ENCODE measurements around the gene PDLIM5.
"Not testable (repeated sequence)": the region's sequence is repeated elsewhere in the genome, so short reads cannot be mapped to it uniquely, and the experiment has no call there.

Gene PDLIM5

DNA sequence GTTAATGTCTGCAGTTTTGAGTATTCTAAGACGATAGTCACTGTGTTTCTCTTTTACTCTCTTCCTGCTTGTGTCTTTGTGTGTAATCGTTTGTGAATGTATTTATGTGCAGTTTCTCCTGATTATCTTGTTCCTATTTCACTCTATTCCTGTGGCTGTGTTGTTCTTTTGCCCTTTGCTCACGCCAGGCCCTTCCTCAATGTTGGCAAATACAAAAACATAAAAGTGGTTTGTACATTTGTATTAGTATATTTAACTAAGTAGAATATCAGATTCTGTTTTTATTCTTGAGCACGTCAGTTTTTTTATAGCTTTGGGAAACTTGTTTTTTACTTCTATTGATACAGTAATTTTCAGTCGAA, 198.4 kb downstream of the PDLIM5 start:
- DNase-seq (ENCODE audit: low spot score) = no peak

DNA sequence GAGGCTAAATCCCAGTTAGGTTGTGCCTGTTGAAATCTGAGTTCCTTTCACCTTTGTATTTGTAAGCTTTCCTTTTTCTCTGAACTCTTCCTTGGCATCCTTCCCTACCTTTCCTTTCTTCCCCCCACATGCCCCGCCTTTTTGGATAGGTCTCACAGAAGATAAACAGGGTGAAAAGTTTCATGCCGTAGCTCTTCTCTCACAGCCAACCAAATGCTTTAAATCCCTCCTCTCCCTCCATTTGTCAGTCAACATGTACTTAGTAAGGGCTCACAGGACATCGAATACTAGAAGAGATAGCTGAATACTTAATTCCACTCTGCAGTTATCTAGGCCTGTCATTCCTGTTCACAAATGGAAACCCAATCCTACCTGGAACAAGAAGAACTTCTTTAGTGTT, 198.9 kb downstream of the PDLIM5 start:
- DNase-seq (ENCODE audit: low spot score) = no peak

DNA sequence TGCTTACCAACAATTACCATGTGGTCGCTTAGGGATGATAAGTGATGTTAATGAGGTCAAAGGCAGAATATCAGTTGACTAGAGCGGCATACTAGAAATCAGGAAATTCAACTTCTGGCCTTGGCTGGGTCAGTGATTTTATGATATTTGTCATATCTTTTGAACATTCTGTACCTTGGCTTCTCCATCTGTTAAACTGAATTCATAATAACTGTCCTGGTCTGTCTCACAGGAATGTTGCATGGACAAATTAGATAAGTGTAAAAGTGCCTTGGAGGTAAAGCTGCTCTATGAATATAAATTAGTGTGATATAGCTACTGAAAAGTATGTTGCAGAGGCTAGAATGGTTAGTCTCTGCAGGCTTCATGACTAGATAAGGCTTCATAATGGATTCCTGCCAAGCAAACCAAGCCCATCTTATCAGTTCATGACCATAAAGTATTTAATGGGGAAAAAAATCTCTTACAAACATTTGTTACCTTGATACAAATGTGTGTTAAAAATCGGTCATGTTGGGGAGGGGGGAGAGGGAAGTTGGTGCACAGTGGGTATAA, 201.4 kb downstream of the PDLIM5 start:
- DNase-seq (ENCODE audit: low spot score) = no peak

DNA sequence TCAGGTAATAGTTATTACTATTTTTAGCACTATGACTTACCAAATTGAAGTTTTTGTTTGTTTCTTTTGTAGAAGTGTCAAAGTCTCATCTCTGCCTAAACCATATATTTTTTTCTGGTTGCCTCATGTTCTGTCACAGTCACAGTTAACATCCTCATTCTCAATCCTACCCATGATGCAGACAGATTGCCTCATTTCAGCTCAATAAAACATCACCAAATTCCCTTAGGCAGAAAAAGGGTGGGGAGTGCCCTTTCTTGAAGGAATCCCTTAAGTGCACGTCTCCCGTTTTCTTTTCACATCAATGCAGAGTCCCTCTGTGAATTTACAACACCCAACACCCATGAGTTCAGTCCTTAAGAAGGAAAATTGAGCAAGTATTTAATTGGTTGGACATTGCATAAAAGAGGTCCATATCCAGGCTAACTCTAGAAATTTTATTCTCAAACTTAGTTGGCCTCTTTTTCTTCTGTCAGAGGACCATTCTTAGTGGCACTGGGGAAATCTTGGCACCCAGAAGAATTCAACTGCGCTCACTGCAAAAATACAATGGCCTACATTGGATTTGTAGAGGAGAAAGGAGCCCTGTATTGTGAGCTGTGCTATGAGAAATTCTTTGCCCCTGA, 202.4 kb downstream of the PDLIM5 start:
- DNase-seq (ENCODE audit: low spot score) = no peak

DNA sequence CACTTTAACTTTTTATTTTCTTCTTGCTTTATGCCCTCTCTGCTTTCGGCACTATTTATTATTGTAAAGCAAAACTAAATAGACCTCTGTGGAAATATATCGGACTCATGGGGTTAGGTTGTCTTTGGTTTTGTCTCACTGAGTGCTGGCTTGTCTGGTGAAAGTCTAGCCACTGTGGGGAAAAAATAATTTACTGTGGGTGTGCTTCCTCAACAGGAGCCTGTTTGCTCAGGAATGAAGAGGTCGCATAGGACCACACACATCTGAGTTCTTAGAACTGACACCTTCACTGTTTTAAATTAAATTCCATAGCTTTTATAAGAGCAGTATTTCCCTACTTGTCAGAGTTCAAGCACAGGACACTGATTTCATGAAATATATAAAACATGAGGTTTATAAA, 203.0 kb downstream of the PDLIM5 start:
- DNase-seq (ENCODE audit: low spot score) = no peak

DNA sequence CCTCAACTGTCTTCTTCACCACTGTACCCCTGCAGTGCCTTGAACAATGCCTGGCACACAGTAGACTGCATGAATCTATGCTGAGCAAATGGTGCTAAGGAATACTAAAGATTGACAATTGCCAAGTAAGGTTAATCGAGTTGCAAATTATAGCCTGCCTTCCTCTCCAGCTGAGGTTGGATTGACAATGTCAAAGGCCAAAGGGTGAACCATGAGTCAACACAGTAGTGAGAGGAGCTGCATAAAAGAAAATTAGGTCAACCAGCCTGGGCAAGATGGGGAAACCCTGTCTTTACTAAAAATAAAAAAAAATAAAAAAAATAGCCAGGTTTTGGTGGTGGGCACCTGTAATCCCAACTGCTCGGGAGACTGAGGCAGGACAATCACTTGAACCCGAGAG, 208.9 kb downstream of the PDLIM5 start:
- DNase-seq (ENCODE audit: low spot score) = no peak

DNA sequence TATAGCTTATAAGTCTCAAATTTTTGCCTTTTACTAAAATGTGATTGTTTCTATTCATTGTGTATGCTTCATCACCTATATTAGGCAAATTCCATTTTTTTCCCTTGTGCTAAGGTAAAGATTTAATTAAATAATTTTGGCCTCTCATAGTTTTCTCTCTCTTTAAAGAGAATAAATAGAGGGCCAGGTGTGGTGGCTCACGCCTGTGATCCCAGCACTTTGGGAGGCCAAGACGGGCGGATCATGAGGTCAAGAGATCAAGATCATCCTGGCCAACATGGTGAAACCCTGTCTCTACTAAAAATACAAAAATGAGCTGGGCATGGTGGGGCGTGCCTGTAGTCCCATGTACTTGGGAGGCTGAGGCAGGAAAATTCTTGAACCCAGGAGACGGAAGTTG, 213.3 kb downstream of the PDLIM5 start:
- not testable (repeated sequence) for DNase-seq (ENCODE audit: low spot score)

DNA sequence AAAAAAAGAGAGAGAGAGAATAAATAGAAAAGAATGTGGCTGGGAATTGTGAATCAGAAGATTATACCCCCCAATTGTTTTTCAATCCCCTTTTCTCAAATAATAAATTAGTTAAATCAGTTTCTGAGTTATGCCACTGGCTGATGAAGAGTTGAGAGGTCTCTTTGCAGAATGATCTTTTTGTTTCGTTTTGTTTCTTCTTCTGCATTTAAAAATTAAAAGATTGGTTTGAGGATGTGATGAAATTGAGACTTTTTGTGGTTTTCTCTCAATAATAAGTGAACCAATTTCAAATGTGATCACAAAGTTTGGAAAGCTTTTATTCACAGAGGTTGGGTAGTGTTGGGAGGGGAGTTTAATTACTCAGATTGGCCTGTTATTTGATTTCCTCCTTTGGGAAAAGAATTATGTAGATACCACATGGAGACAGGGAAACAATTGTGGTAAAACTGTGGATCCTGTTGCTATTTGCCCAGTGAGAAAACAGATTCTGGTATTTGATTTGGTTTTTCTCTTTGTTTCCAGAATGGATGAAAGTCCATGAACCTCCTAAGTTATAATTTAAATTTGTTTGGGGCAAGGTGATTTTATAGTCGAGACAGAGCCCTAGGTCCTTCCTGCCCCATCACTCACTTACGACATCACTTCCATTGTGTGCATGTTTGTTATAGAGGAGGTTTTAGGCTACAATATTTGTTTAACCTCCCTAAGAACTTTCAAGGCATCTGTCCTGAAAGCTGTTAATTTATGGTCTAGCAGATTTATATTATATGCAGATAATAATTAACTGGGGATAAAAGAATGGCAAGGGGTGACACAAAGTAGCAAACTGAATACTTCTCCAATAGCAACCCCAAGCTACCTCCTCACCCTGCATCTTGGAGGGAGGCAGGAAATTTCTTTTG, 214.0 kb downstream of the PDLIM5 start:
- DNase-seq (ENCODE audit: low spot score) = no peak

DNA sequence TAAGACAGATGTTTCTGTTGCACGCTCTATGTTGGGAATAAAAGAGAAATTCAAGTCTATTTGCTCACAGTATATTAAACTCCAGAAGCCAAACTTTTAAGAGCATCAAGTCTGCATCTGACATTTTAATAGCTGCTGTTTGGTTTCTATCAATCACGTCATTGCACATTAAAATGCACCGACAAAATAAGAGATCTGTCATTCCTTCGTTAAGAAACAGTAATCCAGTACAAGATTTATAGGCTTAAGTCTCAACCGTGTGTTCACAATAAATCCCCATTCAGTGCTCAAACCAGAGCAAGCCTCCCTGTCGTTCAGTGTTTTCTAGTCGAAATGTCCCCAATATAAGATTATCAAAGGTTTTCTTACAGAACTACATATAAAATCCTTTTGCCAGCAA, 217.0 kb downstream of the PDLIM5 start:
- no peak for DNase-seq (ENCODE audit: low spot score)

DNA sequence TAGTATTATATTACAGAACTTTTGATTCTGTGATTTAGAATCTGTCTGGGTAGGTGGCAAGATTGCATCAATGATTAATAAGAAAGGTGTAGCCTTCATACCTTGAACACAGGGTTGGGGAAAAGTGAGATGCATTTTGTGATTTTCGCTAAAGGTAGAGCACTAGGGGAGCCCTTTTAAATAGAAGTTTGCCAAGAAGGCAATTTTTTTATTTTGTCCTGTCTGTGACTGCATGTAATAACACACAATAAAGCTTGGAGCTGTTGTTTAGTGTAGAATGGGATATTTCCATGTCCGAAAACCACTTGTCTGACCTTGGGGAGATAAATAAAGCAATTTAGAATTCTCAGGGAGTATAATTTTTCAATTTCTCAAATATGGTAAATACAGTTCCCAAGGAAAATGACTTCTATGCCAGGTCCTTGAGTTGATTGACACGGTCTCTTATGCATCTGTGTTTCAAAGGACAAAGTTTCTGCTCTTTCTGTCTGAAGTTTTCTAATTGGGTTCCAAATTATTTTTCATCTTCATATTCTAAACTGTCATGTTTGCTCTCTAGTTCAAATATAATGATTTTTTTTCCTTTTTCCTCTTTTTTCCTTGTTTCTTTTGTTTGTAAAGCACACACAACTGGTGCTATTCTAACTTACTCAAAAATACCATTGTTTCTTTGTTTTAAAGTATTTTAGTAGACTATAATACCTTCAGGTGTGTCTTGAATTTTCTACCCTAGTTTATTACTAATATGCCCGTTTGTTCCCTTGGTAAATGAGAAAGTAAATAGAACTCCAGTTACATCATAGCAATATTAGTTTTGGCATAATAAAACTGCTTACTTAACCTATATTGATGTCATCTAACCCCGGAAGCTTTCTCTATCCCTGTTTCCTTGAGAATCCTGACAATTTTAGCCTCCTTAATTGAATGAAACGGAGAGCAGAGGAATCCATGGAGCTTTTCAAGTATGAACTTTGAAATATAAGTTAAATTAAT, 218.2 kb downstream of the PDLIM5 start:
- DNase-seq (ENCODE audit: low spot score) = no peak

DNA sequence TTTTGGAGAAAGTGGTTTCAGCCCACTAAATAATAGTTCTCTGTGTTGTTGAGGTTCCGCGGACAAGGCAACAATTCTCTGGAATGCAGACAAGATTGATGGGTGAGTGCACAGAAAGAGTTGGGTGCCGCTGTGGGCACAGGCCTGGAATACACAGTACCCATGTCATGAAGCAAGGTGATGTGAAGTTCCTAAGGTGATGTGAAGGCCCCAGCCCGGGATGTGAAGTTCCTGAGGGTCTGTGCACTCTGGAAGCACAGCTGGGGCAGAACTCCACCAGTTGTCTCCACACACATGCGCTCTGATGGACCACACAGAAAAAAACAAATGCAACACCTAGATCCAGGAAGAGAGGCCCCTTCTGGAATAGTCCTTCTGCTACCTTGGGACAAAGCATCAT, 219.4 kb downstream of the PDLIM5 start:
- DNase-seq (ENCODE audit: low spot score) = no peak

DNA sequence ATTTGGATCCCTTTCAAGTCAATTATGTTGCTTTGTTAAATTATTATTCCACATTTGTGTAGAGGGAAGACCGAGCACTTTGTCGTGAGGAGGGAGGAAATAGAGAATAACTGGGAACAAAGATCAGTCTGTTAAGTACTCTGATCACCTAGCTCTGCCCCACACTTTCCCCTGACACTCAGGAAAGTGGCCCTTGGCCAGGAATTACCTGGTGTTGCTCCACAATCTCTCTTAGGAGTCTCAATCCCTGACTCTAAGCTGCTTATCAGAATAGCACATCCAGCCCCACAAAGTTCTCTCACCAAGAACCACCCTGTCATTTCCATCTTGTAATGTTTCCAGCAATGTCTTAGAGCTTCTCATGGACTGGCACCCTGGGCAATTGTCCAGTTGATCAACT, 222.2 kb downstream of the PDLIM5 start:
- DNase-seq (ENCODE audit: low spot score) = no peak

DNA sequence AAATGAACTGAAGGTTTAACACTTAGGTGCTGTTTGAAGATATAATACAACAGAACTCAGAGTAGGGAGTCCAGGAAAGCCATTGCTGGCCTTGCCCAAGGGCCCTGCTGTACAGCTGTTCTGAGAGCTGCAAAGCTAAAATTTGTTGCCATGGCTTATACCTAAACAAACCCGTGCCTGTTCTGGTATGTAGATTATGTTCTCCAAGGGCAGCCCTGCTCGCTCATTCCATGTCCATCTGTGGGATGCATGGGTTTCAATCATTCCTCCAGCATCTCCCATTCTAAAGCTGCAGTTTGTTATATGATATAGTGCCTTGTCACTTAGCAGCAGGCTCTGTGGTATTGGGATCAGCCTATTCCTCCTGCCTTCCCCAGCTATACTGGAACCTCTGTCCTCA, 225.2 kb downstream of the PDLIM5 start:
- DNase-seq (ENCODE audit: low spot score) = no peak

DNA sequence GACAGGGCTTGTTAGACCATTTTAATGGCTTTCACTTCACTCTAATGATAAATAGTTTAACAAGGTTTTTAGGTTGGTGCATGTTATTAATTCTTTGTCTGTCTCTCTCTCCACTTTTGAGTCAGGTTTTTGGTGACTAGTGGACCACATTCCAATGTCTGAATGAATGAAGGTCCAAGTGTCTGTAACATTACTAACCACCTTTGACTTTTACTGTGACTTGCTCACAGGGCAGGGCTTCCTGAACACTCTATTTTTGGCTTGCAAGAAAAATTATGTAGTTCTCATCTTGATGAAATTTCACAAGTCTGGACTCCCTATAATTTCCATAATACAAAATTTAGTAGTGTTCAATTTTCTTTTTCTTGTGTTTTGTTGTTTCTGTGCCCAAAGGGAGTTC, 227.2 kb downstream of the PDLIM5 start:
- DNase-seq (ENCODE audit: low spot score) = no peak

DNA sequence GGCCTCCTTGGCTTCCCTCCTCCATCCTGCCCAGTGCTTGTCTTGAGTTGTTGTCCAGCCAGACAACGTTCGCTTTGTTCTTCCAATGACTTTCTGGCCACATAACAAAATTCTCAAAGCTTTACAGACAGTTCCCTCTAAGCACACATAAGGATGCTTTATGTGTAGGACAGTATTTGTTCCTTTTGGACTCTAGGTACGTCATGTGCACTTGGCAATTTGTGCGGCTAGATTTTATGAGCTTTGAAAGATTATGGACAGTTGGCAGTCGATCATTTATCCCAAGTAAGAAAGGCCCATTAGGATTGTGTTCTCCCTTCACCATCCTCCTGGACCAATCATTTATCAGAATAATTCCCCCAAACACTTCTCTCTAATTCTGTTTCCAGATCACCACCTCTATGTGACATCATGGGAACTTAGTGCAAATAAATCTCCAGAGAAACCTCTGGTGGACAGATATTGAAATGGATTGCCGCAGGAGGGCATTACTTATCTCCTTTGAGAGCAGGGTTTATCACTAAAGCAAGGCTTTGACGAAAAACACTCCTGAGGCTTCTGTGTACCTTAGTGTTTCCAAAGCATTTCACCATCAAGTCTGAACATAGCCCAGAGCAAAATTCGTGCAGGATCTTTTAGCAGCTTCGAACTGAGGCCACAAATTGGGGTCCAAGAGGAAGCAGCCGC, 228.6 kb downstream of the PDLIM5 start:
- no peak for DNase-seq (ENCODE audit: low spot score)

DNA sequence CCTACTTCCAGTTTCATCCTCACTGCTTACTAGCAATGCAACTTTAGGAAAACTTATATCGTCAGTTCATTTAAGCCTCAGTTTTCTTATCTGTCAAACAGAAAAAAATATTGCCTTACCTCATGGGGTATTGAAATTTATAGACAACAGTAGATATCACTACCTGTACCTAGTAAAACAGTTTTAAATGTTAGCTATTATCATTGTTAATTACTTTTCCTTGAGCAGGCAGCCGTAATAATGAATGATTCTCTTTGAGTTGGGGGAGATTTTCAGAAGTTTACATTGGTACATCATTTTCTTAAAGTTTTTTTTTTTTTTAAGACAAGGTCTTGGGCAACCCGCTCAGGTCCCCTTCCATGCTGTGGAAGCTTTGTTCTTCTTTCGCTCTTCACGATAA, 234.3 kb downstream of the PDLIM5 start:
- DNase-seq (ENCODE audit: low spot score) = no peak

DNA sequence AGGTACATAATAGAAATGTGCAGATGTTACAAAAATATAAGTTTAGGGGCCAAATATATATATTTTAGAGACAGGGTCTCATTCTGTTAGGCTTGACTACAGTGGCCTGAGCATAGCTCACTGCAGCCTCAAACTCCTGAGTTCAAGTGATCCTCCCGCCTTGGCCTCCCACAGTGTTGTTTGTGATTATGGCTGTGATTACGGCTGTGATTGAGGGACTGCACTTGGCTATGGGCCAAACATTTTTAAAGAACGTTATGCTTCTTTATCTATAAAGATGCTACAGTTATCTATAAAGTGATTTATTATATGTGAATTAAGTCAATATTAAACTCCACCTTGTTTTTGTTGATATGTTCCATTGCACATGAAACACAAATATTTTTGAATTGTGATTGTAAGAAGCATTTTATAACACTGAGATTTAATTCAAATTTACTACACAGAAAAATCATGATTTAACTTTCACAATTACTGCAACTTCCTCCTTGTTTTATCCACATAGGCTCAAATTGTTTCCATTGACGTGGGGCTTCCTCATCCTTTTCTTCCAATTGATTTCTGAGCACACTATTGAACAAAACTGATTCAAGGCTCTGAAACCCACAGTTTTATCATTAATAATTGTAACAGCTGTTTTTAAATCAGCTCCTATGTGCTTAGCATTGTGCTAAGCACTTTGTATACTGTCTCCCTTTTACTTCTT, 237.6 kb downstream of the PDLIM5 start:
- no peak for DNase-seq (ENCODE audit: low spot score)

DNA sequence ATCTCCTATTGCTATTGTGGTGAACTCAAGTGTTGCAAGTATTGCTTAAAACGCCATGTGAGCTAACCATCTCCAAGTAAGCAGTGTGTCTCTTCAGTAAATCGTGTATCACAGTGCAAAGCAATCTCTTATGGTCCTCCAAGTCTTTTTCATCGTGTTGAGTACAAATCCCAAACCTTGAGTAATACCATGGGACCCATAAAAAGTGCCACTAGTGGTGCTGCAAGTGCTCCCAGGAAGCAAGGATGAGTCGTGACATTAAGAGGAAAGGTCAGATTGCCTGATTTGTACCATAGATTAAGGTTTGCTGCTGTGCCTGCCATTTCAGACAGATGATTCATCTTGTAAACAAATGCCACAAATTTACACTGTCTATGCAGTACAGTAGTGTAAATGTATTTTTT, 239.1 kb downstream of the PDLIM5 start:
- DNase-seq (ENCODE audit: low spot score) = no peak

DNA sequence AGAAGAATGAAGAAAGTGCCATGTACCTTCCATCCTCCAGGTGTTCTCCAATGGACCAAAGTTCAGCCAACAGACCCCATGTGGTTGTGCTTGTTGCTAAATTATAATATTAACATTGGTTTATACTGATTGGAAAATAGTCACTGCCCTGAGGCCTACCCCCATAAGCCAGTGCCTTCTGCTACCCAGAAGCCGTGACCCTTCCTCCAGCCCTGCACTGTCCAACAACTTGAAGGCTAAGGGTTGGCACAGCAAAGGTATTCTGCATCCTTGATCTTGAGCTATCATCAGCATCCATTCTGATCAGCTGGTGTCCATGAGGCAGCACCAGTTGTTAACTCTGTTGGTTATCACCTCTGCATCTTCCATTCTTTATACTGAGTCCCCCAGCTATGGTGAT, 239.8 kb downstream of the PDLIM5 start:
- DNase-seq (ENCODE audit: low spot score) = no peak

DNA sequence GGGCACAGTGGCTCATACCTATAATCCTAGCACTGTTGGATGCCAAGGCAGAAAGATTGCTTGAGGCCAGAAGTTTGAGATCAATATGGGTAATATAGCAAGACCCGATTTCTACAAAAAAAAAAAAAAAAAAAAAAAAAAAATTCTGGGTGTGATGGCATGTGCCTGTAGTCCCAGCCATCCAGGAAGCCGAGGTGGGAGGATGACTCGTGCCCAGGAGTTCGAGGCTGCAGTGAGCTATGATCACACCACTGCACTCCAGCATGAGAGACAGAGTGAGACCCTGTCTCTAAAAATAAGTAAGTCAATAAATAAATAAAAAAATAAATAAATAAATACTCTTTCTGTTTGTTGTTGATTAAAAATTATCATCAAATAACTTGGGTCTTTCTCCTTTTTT, 243.6 kb downstream of the PDLIM5 start:
- no peak for DNase-seq (ENCODE audit: low spot score)

DNA sequence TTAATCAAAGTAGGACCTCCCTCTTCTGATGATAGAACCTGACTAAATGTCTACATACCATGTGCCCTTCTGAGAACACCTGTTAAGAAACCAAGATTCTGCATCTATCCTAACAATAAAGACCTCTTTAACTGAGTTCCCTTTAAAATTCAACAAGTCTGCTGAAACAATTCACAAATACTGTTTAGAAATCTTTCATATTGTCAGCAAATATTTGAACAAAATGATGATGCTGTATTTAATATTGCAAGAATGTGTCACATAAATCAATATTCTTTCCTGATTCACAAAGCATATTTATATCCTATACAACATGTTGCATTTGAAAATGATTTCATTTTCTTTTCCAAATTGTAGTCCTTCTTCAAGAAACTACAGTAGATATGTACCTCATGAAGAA, 246.4 kb downstream of the PDLIM5 start:
- no peak for DNase-seq (ENCODE audit: low spot score)
